Ishikawa (cell line): ENCODE measurements around the gene SLC35G6.

Experiments used
- EP300 ChIP-seq: IDR thresholded peaks from 2 replicates; pipeline ENCODE4 v1.6.1; 2012; ENCODE audit warnings: borderline replicate concordance
- YY1 ChIP-seq: IDR thresholded peaks from 2 replicates; pipeline ENCODE4 v1.6.1; 2012; ENCODE audit warnings: low read depth
- TF ChIP-seq, protein P1 (sequence below): IDR thresholded peaks from 2 replicates; pipeline ENCODE4 v1.6.1; 2012
- TF ChIP-seq, protein P2 (sequence below): IDR thresholded peaks from 2 replicates; pipeline ENCODE4 v1.6.1; 2012; ENCODE audit warnings: low read depth, mild to moderate bottlenecking

DNA sequence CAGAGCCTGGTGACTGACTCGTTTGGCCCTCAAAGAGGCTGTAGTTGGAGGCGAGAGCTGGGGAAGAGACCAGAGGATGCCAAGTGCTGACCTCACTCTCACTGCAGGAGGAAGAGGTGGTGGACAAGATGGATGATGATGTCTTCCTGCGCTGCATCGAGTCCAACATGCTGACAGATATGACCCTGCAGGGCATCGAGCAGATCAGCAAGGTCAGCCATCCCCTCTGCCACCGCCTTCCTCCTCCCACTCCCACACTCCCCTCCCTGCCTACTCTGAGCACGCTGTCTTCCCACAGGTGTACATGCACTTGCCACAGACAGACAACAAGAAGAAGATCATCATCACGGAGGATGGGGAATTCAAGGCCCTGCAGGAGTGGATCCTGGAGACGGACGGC, 29.9 kb downstream of the SLC35G6 start:
- TF ChIP-seq EP300 (no peak), YY1 (no peak)
- TF ChIP-seq, protein P1, sequence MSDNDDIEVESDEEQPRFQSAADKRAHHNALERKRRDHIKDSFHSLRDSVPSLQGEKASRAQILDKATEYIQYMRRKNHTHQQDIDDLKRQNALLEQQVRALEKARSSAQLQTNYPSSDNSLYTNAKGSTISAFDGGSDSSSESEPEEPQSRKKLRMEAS: no peak
- TF ChIP-seq, protein P2, sequence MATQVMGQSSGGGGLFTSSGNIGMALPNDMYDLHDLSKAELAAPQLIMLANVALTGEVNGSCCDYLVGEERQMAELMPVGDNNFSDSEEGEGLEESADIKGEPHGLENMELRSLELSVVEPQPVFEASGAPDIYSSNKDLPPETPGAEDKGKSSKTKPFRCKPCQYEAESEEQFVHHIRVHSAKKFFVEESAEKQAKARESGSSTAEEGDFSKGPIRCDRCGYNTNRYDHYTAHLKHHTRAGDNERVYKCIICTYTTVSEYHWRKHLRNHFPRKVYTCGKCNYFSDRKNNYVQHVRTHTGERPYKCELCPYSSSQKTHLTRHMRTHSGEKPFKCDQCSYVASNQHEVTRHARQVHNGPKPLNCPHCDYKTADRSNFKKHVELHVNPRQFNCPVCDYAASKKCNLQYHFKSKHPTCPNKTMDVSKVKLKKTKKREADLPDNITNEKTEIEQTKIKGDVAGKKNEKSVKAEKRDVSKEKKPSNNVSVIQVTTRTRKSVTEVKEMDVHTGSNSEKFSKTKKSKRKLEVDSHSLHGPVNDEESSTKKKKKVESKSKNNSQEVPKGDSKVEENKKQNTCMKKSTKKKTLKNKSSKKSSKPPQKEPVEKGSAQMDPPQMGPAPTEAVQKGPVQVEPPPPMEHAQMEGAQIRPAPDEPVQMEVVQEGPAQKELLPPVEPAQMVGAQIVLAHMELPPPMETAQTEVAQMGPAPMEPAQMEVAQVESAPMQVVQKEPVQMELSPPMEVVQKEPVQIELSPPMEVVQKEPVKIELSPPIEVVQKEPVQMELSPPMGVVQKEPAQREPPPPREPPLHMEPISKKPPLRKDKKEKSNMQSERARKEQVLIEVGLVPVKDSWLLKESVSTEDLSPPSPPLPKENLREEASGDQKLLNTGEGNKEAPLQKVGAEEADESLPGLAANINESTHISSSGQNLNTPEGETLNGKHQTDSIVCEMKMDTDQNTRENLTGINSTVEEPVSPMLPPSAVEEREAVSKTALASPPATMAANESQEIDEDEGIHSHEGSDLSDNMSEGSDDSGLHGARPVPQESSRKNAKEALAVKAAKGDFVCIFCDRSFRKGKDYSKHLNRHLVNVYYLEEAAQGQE: no peak
